HepG2 (cell line): ENCODE data around the gene REELD1. TPM values are rescaled to one million over a fixed set of nuclear protein-coding genes. Genes with fewer than 3 reads are reported as not detected.

Source experiments
- ATAC-seq: fragments of 200-7000 bp; cut with Tn5 transposase; 3 replicates; pipeline ENCODE4 v1.9.1; 2020; ENCODE audit warnings: mild to moderate bottlenecking, moderate library complexity
- BruUV-seq: library from RNA; stranded (reverse); fragments of 400-500 nt; replicated peaks from 2 replicates; lab custom pipeline; 2021; lab: Mats Ljungman, UMichigan
- CTCF ChIA-PET: fragments of 300-600 bp; formaldehyde crosslinking; extraction: SDS; loops from one replicate; lab custom pipeline; 2021; ENCODE audit warnings: low total read pairs, inconsistent platforms, low intra/inter-chr PET ratio; lab: Yijun Ruan, JAX
- POLR2A ChIA-PET: fragments of 350-600 bp; sonication (Branson Sonifier 250); formaldehyde crosslinking; loops from one replicate; lab custom pipeline; 2020; ENCODE audit warnings: antibody characterized with exemption, inconsistent platforms; lab: Yijun Ruan, JAX
- DNase-seq: peaks from one replicate; pipeline ENCODE4 v3.0.0-alpha.2; 2015; ENCODE audit warnings: low spot score
- FAIRE-seq: peaks from 3 replicates; lab custom pipeline; 2011; peaks lifted over from hg19 to GRCh38; lab: Jason Lieb, UNC
- H2AFZ ChIP-seq: one replicate; pipeline ENCODE4 v1.6.1; 2011; ENCODE audit warnings: low read length, inconsistent platforms
- H3K27ac ChIP-seq: fragments of 300-600 bp; 3 replicates; pipeline ENCODE4 v1.8.0; 2011; ENCODE audit warnings: mixed run types, mild to moderate bottlenecking, mixed read lengths, low read length, inconsistent platforms; ENCODE audit not compliant: insufficient read depth; ENCODE audit errors: extremely low read length
- H3K27me3 ChIP-seq, 2 experiments: fragments of 200-600 bp in 1 of 2; 2 replicates in 1 of 2; 3 replicates in 1 of 2; pipeline versions ENCODE4 v1.6.0 to v1.8.0; 2011; ENCODE audit warnings: low read length in 2 of 2, mild to moderate bottlenecking in 2 of 2, moderate library complexity in 2 of 2, inconsistent platforms in 1 of 2; ENCODE audit not compliant: insufficient read depth in 2 of 2, control insufficient read depth in 1 of 2
- H3K36me3 ChIP-seq, 2 experiments: fragments of 200-600 bp in 1 of 2; replicated peaks in 1 of 2; 2 replicates in 1 of 2; 3 replicates in 1 of 2; pipeline versions ENCODE4 v1.5.1 to v1.8.0; 2011; ENCODE audit warnings: low read length in 2 of 2, inconsistent platforms in 1 of 2; ENCODE audit not compliant: insufficient read depth in 2 of 2, control insufficient read depth in 1 of 2
- H3K4me1 ChIP-seq: 2 replicates; pipeline ENCODE4 v1.5.1; 2012; ENCODE audit warnings: low read length, inconsistent platforms; ENCODE audit not compliant: insufficient read depth
- H3K4me2 ChIP-seq: 2 replicates; pipeline ENCODE4 v1.6.0; 2011; ENCODE audit warnings: low read depth, low read length, inconsistent platforms
- H3K4me3 ChIP-seq, 3 experiments: fragments of 200-600 bp in 1 of 3; sonication (generic), shearing (Covaris generic) in 1 of 3; replicated peaks in 1 of 3; 2 replicates each; pipeline ENCODE4 v1.5.1; 2011 to 2016; ENCODE audit warnings: low read length in 3 of 3, inconsistent platforms in 2 of 3, low read depth in 2 of 3, mild to moderate bottlenecking in 2 of 3, control low read depth in 1 of 3, mixed read lengths in 1 of 3; ENCODE audit not compliant: insufficient read depth in 1 of 3
- H3K79me2 ChIP-seq: one replicate; pipeline ENCODE4 v1.6.1; 2011; ENCODE audit warnings: low read length, inconsistent platforms; ENCODE audit not compliant: insufficient read depth
- H3K9ac ChIP-seq: 2 replicates; pipeline ENCODE4 v1.6.0; 2011; ENCODE audit warnings: mild to moderate bottlenecking, low read depth, low read length, inconsistent platforms; ENCODE audit not compliant: insufficient read depth
- H3K9me3 ChIP-seq: 2 replicates; pipeline ENCODE4 v1.5.1; 2012; ENCODE audit warnings: mild to moderate bottlenecking, low read length
- H4K20me1 ChIP-seq: 2 replicates; pipeline ENCODE4 v1.6.0; 2011; ENCODE audit warnings: inconsistent platforms, mild to moderate bottlenecking, low read length, moderate library complexity; ENCODE audit not compliant: insufficient read depth
- AGO1 ChIP-seq: fragments of 200-400 bp; formaldehyde crosslinking; IDR thresholded peaks from 2 replicates; pipeline ENCODE4 v1.6.1; 2017; ENCODE audit warnings: mild to moderate bottlenecking, low read depth, low read length, moderate library complexity; ENCODE audit not compliant: poor library complexity, severe bottlenecking
- CBFB ChIP-seq: sonication (generic); formaldehyde crosslinking; IDR thresholded peaks from 2 replicates; pipeline ENCODE4 v1.4.0; 2020; ENCODE audit warnings: missing genetic modification reagents
- HBP1 ChIP-seq: IDR thresholded peaks from 2 replicates; pipeline ENCODE4 v1.6.1; 2016; ENCODE audit warnings: low read depth, control low read depth
- MAF1 ChIP-seq: sonication (generic); formaldehyde crosslinking; IDR thresholded peaks from 2 replicates; pipeline ENCODE4 v1.5.0; 2020; ENCODE audit warnings: missing genetic modification reagents, borderline replicate concordance
- NFAT5 ChIP-seq: sonication (generic); formaldehyde crosslinking; IDR thresholded peaks from 2 replicates; pipeline ENCODE4 v1.4.0; 2020; ENCODE audit warnings: missing genetic modification reagents
- NR2F2 ChIP-seq: IDR thresholded peaks from 2 replicates; pipeline ENCODE4 v1.6.1; 2012; ENCODE audit warnings: low read depth, inconsistent platforms, borderline replicate concordance
- RELA ChIP-seq: sonication (generic); formaldehyde crosslinking; IDR thresholded peaks from 2 replicates; pipeline ENCODE4 v1.4.0; 2020; ENCODE audit warnings: missing genetic modification reagents
- RXRA ChIP-seq: sonication (generic); formaldehyde crosslinking; IDR thresholded peaks from 2 replicates; pipeline ENCODE4 v1.5.1; 2020; ENCODE audit warnings: missing genetic modification reagents
- SALL2 ChIP-seq: sonication (generic); formaldehyde crosslinking; IDR thresholded peaks from 2 replicates; pipeline ENCODE4 v1.8.1; 2023; ENCODE audit warnings: mild to moderate bottlenecking, missing genetic modification reagents, inconsistent platforms
- SIN3A ChIP-seq: IDR thresholded peaks from 2 replicates; pipeline ENCODE4 v1.6.1; 2011; ENCODE audit warnings: low read depth, mild to moderate bottlenecking, control low read depth, low read length, borderline replicate concordance
- ZBTB21 ChIP-seq: sonication (generic); formaldehyde crosslinking; IDR thresholded peaks from 2 replicates; pipeline ENCODE4 v1.4.0; 2020; ENCODE audit warnings: missing genetic modification reagents
- ZBTB25 ChIP-seq: IDR thresholded peaks from 2 replicates; pipeline ENCODE4 v1.6.1; 2018; ENCODE audit warnings: missing genetic modification reagents
- ZNF430 ChIP-seq: sonication (generic); formaldehyde crosslinking; IDR thresholded peaks from 2 replicates; pipeline ENCODE4 v1.9.0; 2021; ENCODE audit warnings: mild to moderate bottlenecking, missing genetic modification reagents
- ZNF678 ChIP-seq: sonication (generic); formaldehyde crosslinking; IDR thresholded peaks from 2 replicates; pipeline ENCODE4 v1.4.0; 2020; ENCODE audit warnings: mild to moderate bottlenecking, missing genetic modification reagents
- ZNF720 ChIP-seq: sonication (generic); formaldehyde crosslinking; IDR thresholded peaks from 2 replicates; pipeline ENCODE4 v1.4.0; 2020; ENCODE audit warnings: missing genetic modification reagents
- WGBS: methylation state at CpG from one replicate; pipeline ENCODE4 v1.1.6; 2017; ENCODE audit warnings: low lambda C conversion rate; 5-methylcytosine and 5-hydroxymethylcytosine counted together
- in situ Hi-C: cut with HindIII; loops from 2 replicates; pipeline ENCODE4 v1.10.0; 2017; ENCODE audit warnings: low pct_unique_long_range_greater_than_20kb; ENCODE audit not compliant: extremely low pct_ligation_motif_present
- intact Hi-C: fragments of 100-400 bp; cut with micrococcal nuclease; formaldehyde crosslinking; loops from one replicate; pipeline ENCODE4 v1.10.0; 2022; ENCODE audit not compliant: unreplicated experiment
- polyA plus RNA-seq, 8 experiments: library from polyadenylated mRNA; depleted of rRNA in 3 of 8; stranded (reverse) in 7 of 8; unstranded in 1 of 8; fragments of >200 nt; fragmentation: Illumina TruSeq in 4 of 8; extraction: Trizol in 4 of 8; gene quantifications; 2 replicates each; pipeline versions ENCODE4 v1.2.1 to v1.2.3, GENCODE V29; 2011 to 2016; ENCODE audit warnings: low read depth in 4 of 8, missing spikeins in 1 of 8, mixed read lengths in 1 of 8; ENCODE audit not compliant: insufficient read depth in 1 of 8
- total RNA-seq, 5 experiments: library from RNA; depleted of rRNA; stranded (reverse); fragments of >200 nt; fragmentation: Illumina TruSeq; extraction: Trizol; gene quantifications; 2 replicates each; pipeline ENCODE4 v1.2.3, GENCODE V29; 2016; ENCODE audit warnings: low read depth in 1 of 5

REELD1 gene
- total and polyA plus RNA-seq, 2 of the 13 experiments (the other 11 are each of a cell fraction or from before 2014, with no cell fraction given), result 0.04 to 0.26 TPM

GRCh38 chr4:146235654-146236177 is 21.4 kb downstream of the REELD1 start (continued):
- no peak for TF ChIP-seq NFAT5
- no peak for TF ChIP-seq SIN3A
- no peak for TF ChIP-seq RELA (CRISPR knock-in tag)
- no peak for TF ChIP-seq MAF1 (CRISPR knock-in tag)
- TF ChIP-seq ZNF678 (CRISPR knock-in tag), result no peak
- TF ChIP-seq, all 625 proteins: peak for 0

- FAIRE-seq, result no peak
- ChIA-PET POLR2A (no interaction called here), CTCF (no interaction called here)
- in situ Hi-C loops, result no loop called here
- peaks cover 0 to 15% of the 10 kb centered on the region in 2 experiments; a peak in 3 of 5 replicates for H3K27me3 ChIP-seq
- WGBS, result 17% methylated on average over 5 of the region's 5 CpGs
- H4K20me1 ChIP-seq, result no peaks in the 10 kb centered on the region
- intact Hi-C loops, result loop anchor here (5.0 kb wide), 1 partner anchor 139 kb away; no protein-coding TSS in a partner anchor
- BruUV-seq, result no TSS peak
- H3K36me3 ChIP-seq, result no peaks in the 10 kb centered on the region
- no peak overlapping the region for H3K4me3 ChIP-seq
- no peaks in the 10 kb centered on the region for H3K79me2 ChIP-seq
- no peak overlapping the region for H3K4me2 ChIP-seq
- no peak overlapping the region for H2AFZ ChIP-seq
- no peak for DNase-seq
- ATAC-seq, result no peak
- H3K27ac ChIP-seq, result no peak overlapping the region
- H3K9me3 ChIP-seq, result no peaks in the 10 kb centered on the region
- no peak overlapping the region for H3K9ac ChIP-seq
- peaks cover 7% of the 10 kb centered on the region for H3K4me1 ChIP-seq
- TF ChIP-seq RXRA (CRISPR knock-in tag), result no peak
- TF ChIP-seq ZBTB21 (CRISPR knock-in tag), result no peak
- TF ChIP-seq NR2F2, result no peak
- no peak for TF ChIP-seq ZNF720
- no peak for TF ChIP-seq AGO1
- TF ChIP-seq ZBTB25, result no peak
- TF ChIP-seq CBFB (CRISPR knock-in tag), result no peak
- no peak for TF ChIP-seq SALL2 (CRISPR knock-in tag)
- TF ChIP-seq ZNF430 (CRISPR knock-in tag), result no peak
- TF ChIP-seq HBP1, result no peak
Measured at GRCh38 chr4:146236216-146236615, 21.9 kb downstream of the REELD1 start.
